Measurements from ENCODE around the gene PPP1R11. TPM values are rescaled to one million over a fixed set of nuclear protein-coding genes. Genes with fewer than 3 reads are reported as not detected.

Gene PPP1R11
- polyA plus RNA-seq, 3 donors = 49.3 to 107 (median 67.7) TPM

- Histone ChIP-seq H3K27ac (ENCODE audit: low read depth in 1 of 2, low read length in 2 of 2) (no peak overlapping the region), H3K36me3 (replicated peaks in 1 of 2; ENCODE audit: control insufficient read depth in 1 of 2, insufficient read depth in 2 of 2, low read length in 2 of 2) (no peaks in the 10 kb centered on the region), H3K27me3 (ENCODE audit: control insufficient read depth in 2 of 2, insufficient read depth in 2 of 2, low read length in 2 of 2) (peaks cover 48 to 68% of the 10 kb centered on the region in 2 donors), H4K20me1 (ENCODE audit: insufficient read depth, low read length) (no peaks in the 10 kb centered on the region), H3K4me1 (ENCODE audit: control insufficient read depth in 1 of 2, insufficient read depth in 2 of 2, low read length in 2 of 2) (peaks cover 34 to 38% of the 10 kb centered on the region in 2 donors), H3K79me2 (ENCODE audit: insufficient read depth, low read length) (no peaks in the 10 kb centered on the region), H3K9me3 (replicated peaks in 1 of 2; ENCODE audit: control insufficient read depth in 1 of 2, insufficient read depth in 1 of 2, low read length in 2 of 2) (peaks cover 0 to 7% of the 10 kb centered on the region in 2 donors), H3K4me2 (replicated peaks; ENCODE audit: extremely low read depth, low read length, poor library complexity, severe bottlenecking) (peak overlapping the region; percentile 83), H2AFZ (ENCODE audit: insufficient read depth, low read depth, low read length, poor library complexity, severe bottlenecking) (peak overlapping the region; percentile 93), H3K4me3 (replicated peaks in 1 of 3; ENCODE audit: low read depth in 2 of 3, low read length in 3 of 3) (peak overlapping the region; percentile 2 to 77 (median 12)), H3K9ac (ENCODE audit: insufficient read depth, low read length, poor library complexity, severe bottlenecking) (no peak overlapping the region)
- TF ChIP-seq CTCF (IDR thresholded peaks at IDR 0.05) = peak; percentile 86
- H3K36me3 Mint-ChIP-seq = peaks cover 12 to 14% of the 10 kb centered on the region in 2 donors
- H3K27me3 Mint-ChIP-seq (ENCODE audit: low read depth in 3 of 3) = peaks cover 59 to 77% (median 64%) of the 10 kb centered on the region in 3 donors
- H3K4me3 Mint-ChIP-seq = peak overlapping the region; percentile 81 to 97
- WGBS (ENCODE audit: insufficient coverage) = 3% methylated on average over 30 of the region's 36 CpGs
- intact Hi-C loops (cut with micrococcal nuclease) = loop anchor here (2.0 to 5.0 kb wide), 4 partner anchors 26 to 294 kb away; partner anchors contain the start of gene PPP1R11 (in 1 of the 2)
- peak overlapping the region in 5 of 7 donors; percentile 49 to 78 (median 61) for H3K27ac Mint-ChIP-seq
- peaks cover 0 to 28% (median 12%) of the 10 kb centered on the region in 7 donors for H3K9me3 Mint-ChIP-seq
- DNase-seq = peak; percentile 66 to 81 (median 79)
- peaks cover 43% of the 10 kb centered on the region for H3K4me1 Mint-ChIP-seq
Observed at GRCh38 chr6:30102970-30103871, 36.2 kb downstream of the PPP1R11 start.

GRCh38 chr6:30103872-30104179 is 36.8 kb downstream of the PPP1R11 start:
- H3K4me2 ChIP-seq (replicated peaks; ENCODE audit: extremely low read depth, low read length, poor library complexity, severe bottlenecking) = peak overlapping the region; percentile 83
- DNase-seq = no peak
- TF ChIP-seq CTCF (IDR thresholded peaks at IDR 0.05) = no peak
- Mint-ChIP-seq H3K4me3 (peak overlapping the region; percentile 81 to 97), H3K27ac (peak overlapping the region in 1 of 7 donors; percentile 47), H3K4me1 (peaks cover 48% of the 10 kb centered on the region), H3K36me3 (peaks cover 12 to 14% of the 10 kb centered on the region in 2 donors), H3K9me3 (peaks cover 0 to 28% (median 15%) of the 10 kb centered on the region in 7 donors), H3K27me3 (ENCODE audit: low read depth in 3 of 3) (peaks cover 56 to 76% (median 63%) of the 10 kb centered on the region in 3 donors)
- H3K4me1 ChIP-seq (ENCODE audit: control insufficient read depth in 1 of 2, insufficient read depth in 2 of 2, low read length in 2 of 2) = peaks cover 34 to 38% of the 10 kb centered on the region in 2 donors
- H3K79me2 ChIP-seq (ENCODE audit: insufficient read depth, low read length) = no peaks in the 10 kb centered on the region
- H3K36me3 ChIP-seq (replicated peaks in 1 of 2; ENCODE audit: control insufficient read depth in 1 of 2, insufficient read depth in 2 of 2, low read length in 2 of 2) = no peaks in the 10 kb centered on the region
- peak overlapping the region in 1 of 3 experiments; percentile 77 for H3K4me3 ChIP-seq (replicated peaks in 1 of 3; ENCODE audit: low read depth in 2 of 3, low read length in 3 of 3)
- intact Hi-C loops (cut with micrococcal nuclease) = loop anchor here (2.0 to 5.0 kb wide), 4 partner anchors 25 to 293 kb away; partner anchors contain the start of gene PPP1R11 (in 1 of the 2)
- no peak overlapping the region for H3K27ac ChIP-seq (ENCODE audit: low read depth in 1 of 2, low read length in 2 of 2)
- no peaks in the 10 kb centered on the region for H4K20me1 ChIP-seq (ENCODE audit: insufficient read depth, low read length)
- H3K9ac ChIP-seq (ENCODE audit: insufficient read depth, low read length, poor library complexity, severe bottlenecking) = no peak overlapping the region
- peaks cover 43 to 63% of the 10 kb centered on the region in 2 donors for H3K27me3 ChIP-seq (ENCODE audit: control insufficient read depth in 2 of 2, insufficient read depth in 2 of 2, low read length in 2 of 2)
- peaks cover 0 to 7% of the 10 kb centered on the region in 2 donors for H3K9me3 ChIP-seq (replicated peaks in 1 of 2; ENCODE audit: control insufficient read depth in 1 of 2, insufficient read depth in 1 of 2, low read length in 2 of 2)
- H2AFZ ChIP-seq (ENCODE audit: insufficient read depth, low read depth, low read length, poor library complexity, severe bottlenecking) = peak overlapping the region; percentile 93
- WGBS (ENCODE audit: insufficient coverage) = no CpG with 5 or more reads among the region's 3 CpGs
